Activated T-helper 17 cell treated with anti-CD3 and anti-CD28 coated beads, Interleukin-2, amount 50 U/mL, for 72 hours (primary cell): ENCODE measurements around the gene LGALS9. TPM values are rescaled to one million over a fixed set of nuclear protein-coding genes. Genes with fewer than 3 reads are reported as not detected.
A peak's percentile ranks its signal among the peaks of the same experiment; 100 is the strongest.

Source experiments
- ATAC-seq: fragments of 150-1000 bp; cut with Tn5 transposase; replicated peaks from 2 replicates; pipeline ENCODE4 v1.10.0; 2021; ENCODE audit warnings: mild to moderate bottlenecking, moderate library complexity
- H3K27ac Mint-ChIP-seq: one replicate; pipeline ENCODE4 v1.8.0; 2022; ENCODE audit warnings: mixed read lengths
- H3K27me3 Mint-ChIP-seq: one replicate; pipeline ENCODE4 v1.8.0; 2022; ENCODE audit warnings: mixed read lengths
- H3K36me3 Mint-ChIP-seq: one replicate; pipeline ENCODE4 v1.8.0; 2022; ENCODE audit warnings: low read depth, mild to moderate bottlenecking, mixed read lengths
- H3K4me1 Mint-ChIP-seq: one replicate; pipeline ENCODE4 v1.8.0; 2022; ENCODE audit warnings: mixed read lengths
- H3K4me3 Mint-ChIP-seq: one replicate; pipeline ENCODE4 v1.8.0; 2022; ENCODE audit warnings: mild to moderate bottlenecking, mixed read lengths
- H3K9me3 Mint-ChIP-seq: one replicate; pipeline ENCODE4 v1.8.0; 2022; ENCODE audit warnings: mixed read lengths
- total RNA-seq, 2 donors: library from RNA; stranded (reverse); gene quantifications; one replicate each; pipeline ENCODE4 v1.2.3, GENCODE V29; 2022

LGALS9 gene
- total RNA-seq, 2 donors from 2014 or later: 29.7 to 36.8 TPM

GRCh38 chr17:27610304-27610677 is 20.7 kb upstream of the LGALS9 start:
- no peak overlapping the region for H3K4me3 Mint-ChIP-seq
- no peaks in the 10 kb centered on the region for H3K9me3 Mint-ChIP-seq
- no peak for ATAC-seq
- no peaks in the 10 kb centered on the region for H3K27me3 Mint-ChIP-seq
- H3K27ac Mint-ChIP-seq: no peak overlapping the region
- peaks cover 94% of the 10 kb centered on the region for H3K36me3 Mint-ChIP-seq
- peaks cover 14% of the 10 kb centered on the region for H3K4me1 Mint-ChIP-seq

GRCh38 chr17:27612160-27612770 is 18.7 kb upstream of the LGALS9 start:
- Mint-ChIP-seq H3K27ac (peak overlapping the region; percentile 55), H3K4me3 (no peak overlapping the region), H3K27me3 (no peaks in the 10 kb centered on the region), H3K36me3 (peaks cover 94% of the 10 kb centered on the region), H3K4me1 (peaks cover 30% of the 10 kb centered on the region), H3K9me3 (no peaks in the 10 kb centered on the region)
- peak; percentile 57 for ATAC-seq

- Mint-ChIP-seq H3K4me1 (peaks cover 26% of the 10 kb centered on the region), H3K4me3 (no peak overlapping the region), H3K27me3 (no peaks in the 10 kb centered on the region), H3K27ac (no peak overlapping the region), H3K9me3 (no peaks in the 10 kb centered on the region), H3K36me3 (peaks cover 96% of the 10 kb centered on the region)
- no peak for ATAC-seq
Observed at GRCh38 chr17:27613433-27613832, 17.6 kb upstream of the LGALS9 start.

GRCh38 chr17:27615121-27615520 is 15.9 kb upstream of the LGALS9 start:
- Mint-ChIP-seq H3K36me3 (peaks cover 96% of the 10 kb centered on the region), H3K4me3 (no peak overlapping the region), H3K27ac (peak overlapping the region; percentile 34), H3K27me3 (no peaks in the 10 kb centered on the region), H3K4me1 (peaks cover 26% of the 10 kb centered on the region), H3K9me3 (no peaks in the 10 kb centered on the region)
- peak; percentile 71 for ATAC-seq

- peaks cover 30% of the 10 kb centered on the region for H3K4me1 Mint-ChIP-seq
- H3K27ac Mint-ChIP-seq: peak overlapping the region; percentile 45
- no peaks in the 10 kb centered on the region for H3K9me3 Mint-ChIP-seq
- peak overlapping the region; percentile 32 for H3K4me3 Mint-ChIP-seq
- ATAC-seq: peak; percentile 28
- H3K27me3 Mint-ChIP-seq: no peaks in the 10 kb centered on the region
- H3K36me3 Mint-ChIP-seq: peaks cover 99% of the 10 kb centered on the region
Observed at GRCh38 chr17:27616414-27616813, 14.6 kb upstream of the LGALS9 start.

- Mint-ChIP-seq H3K9me3 (no peaks in the 10 kb centered on the region), H3K4me3 (no peak overlapping the region), H3K27me3 (no peaks in the 10 kb centered on the region), H3K27ac (no peak overlapping the region), H3K4me1 (peaks cover 26% of the 10 kb centered on the region), H3K36me3 (peaks cover 97% of the 10 kb centered on the region)
- ATAC-seq: no peak
Observed at GRCh38 chr17:27618417-27618816, 12.6 kb upstream of the LGALS9 start.

- Mint-ChIP-seq H3K4me3 (peak overlapping the region; percentile 25), H3K36me3 (peaks cover 86% of the 10 kb centered on the region), H3K27me3 (no peaks in the 10 kb centered on the region), H3K4me1 (peaks cover 17% of the 10 kb centered on the region), H3K9me3 (no peaks in the 10 kb centered on the region), H3K27ac (peak overlapping the region; percentile 86)
- peak; percentile 65 for ATAC-seq
Observed at GRCh38 chr17:27620721-27621120, 10.3 kb upstream of the LGALS9 start.

- ATAC-seq: no peak
- no peaks in the 10 kb centered on the region for H3K9me3 Mint-ChIP-seq
- H3K27ac Mint-ChIP-seq: no peak overlapping the region
- no peaks in the 10 kb centered on the region for H3K27me3 Mint-ChIP-seq
- H3K4me3 Mint-ChIP-seq: no peak overlapping the region
- peaks cover 78% of the 10 kb centered on the region for H3K36me3 Mint-ChIP-seq
- peaks cover 9% of the 10 kb centered on the region for H3K4me1 Mint-ChIP-seq
Observed at GRCh38 chr17:27621536-27621935, 9.5 kb upstream of the LGALS9 start.

- Mint-ChIP-seq H3K4me1 (peaks cover 5% of the 10 kb centered on the region), H3K27ac (no peak overlapping the region), H3K36me3 (peaks cover 73% of the 10 kb centered on the region), H3K9me3 (no peaks in the 10 kb centered on the region), H3K4me3 (no peak overlapping the region), H3K27me3 (no peaks in the 10 kb centered on the region)
- ATAC-seq: no peak
Observed at GRCh38 chr17:27621942-27622559, 8.9 kb upstream of the LGALS9 start.

GRCh38 chr17:27622986-27623385 is 8.0 kb upstream of the LGALS9 start:
- H3K4me1 Mint-ChIP-seq: peaks cover 5% of the 10 kb centered on the region
- no peaks in the 10 kb centered on the region for H3K9me3 Mint-ChIP-seq
- H3K27ac Mint-ChIP-seq: no peak overlapping the region
- peaks cover 65% of the 10 kb centered on the region for H3K36me3 Mint-ChIP-seq
- H3K4me3 Mint-ChIP-seq: no peak overlapping the region
- H3K27me3 Mint-ChIP-seq: no peaks in the 10 kb centered on the region
- ATAC-seq: no peak

GRCh38 chr17:27623614-27624013 is 7.4 kb upstream of the LGALS9 start:
- H3K27ac Mint-ChIP-seq: no peak overlapping the region
- ATAC-seq: no peak
- no peaks in the 10 kb centered on the region for H3K9me3 Mint-ChIP-seq
- peaks cover 58% of the 10 kb centered on the region for H3K36me3 Mint-ChIP-seq
- H3K4me1 Mint-ChIP-seq: peaks cover 5% of the 10 kb centered on the region
- no peaks in the 10 kb centered on the region for H3K27me3 Mint-ChIP-seq
- no peak overlapping the region for H3K4me3 Mint-ChIP-seq

GRCh38 chr17:27624539-27624938 is 6.4 kb upstream of the LGALS9 start:
- H3K4me1 Mint-ChIP-seq: peaks cover 5% of the 10 kb centered on the region
- no peak overlapping the region for H3K27ac Mint-ChIP-seq
- peaks cover 49% of the 10 kb centered on the region for H3K36me3 Mint-ChIP-seq
- H3K27me3 Mint-ChIP-seq: no peaks in the 10 kb centered on the region
- H3K9me3 Mint-ChIP-seq: no peaks in the 10 kb centered on the region
- ATAC-seq: no peak
- H3K4me3 Mint-ChIP-seq: no peak overlapping the region

GRCh38 chr17:27625856-27626255 is 5.1 kb upstream of the LGALS9 start:
- H3K9me3 Mint-ChIP-seq: no peaks in the 10 kb centered on the region
- no peak for ATAC-seq
- H3K4me3 Mint-ChIP-seq: no peak overlapping the region
- no peaks in the 10 kb centered on the region for H3K27me3 Mint-ChIP-seq
- no peak overlapping the region for H3K27ac Mint-ChIP-seq
- peaks cover 36% of the 10 kb centered on the region for H3K36me3 Mint-ChIP-seq
- peaks cover 14% of the 10 kb centered on the region for H3K4me1 Mint-ChIP-seq

- no peak overlapping the region for H3K27ac Mint-ChIP-seq
- no peaks in the 10 kb centered on the region for H3K9me3 Mint-ChIP-seq
- peaks cover 21% of the 10 kb centered on the region for H3K36me3 Mint-ChIP-seq
- no peak overlapping the region for H3K4me3 Mint-ChIP-seq
- ATAC-seq: no peak
- peaks cover 23% of the 10 kb centered on the region for H3K4me1 Mint-ChIP-seq
- no peaks in the 10 kb centered on the region for H3K27me3 Mint-ChIP-seq
Observed at GRCh38 chr17:27627514-27627913, 3.5 kb upstream of the LGALS9 start.

GRCh38 chr17:27628376-27628775 is 2.6 kb upstream of the LGALS9 start:
- Mint-ChIP-seq H3K4me3 (no peak overlapping the region), H3K9me3 (no peaks in the 10 kb centered on the region), H3K36me3 (peaks cover 12% of the 10 kb centered on the region), H3K27ac (no peak overlapping the region), H3K4me1 (peaks cover 23% of the 10 kb centered on the region), H3K27me3 (no peaks in the 10 kb centered on the region)
- ATAC-seq: peak; percentile 41
